Measurements from ENCODE around the gene IP6K1. TPM values are rescaled to one million over a fixed set of nuclear protein-coding genes. Genes with fewer than 3 reads are reported as not detected.
A peak's percentile ranks its signal among the peaks of the same experiment; 100 is the strongest.
"Not testable (repeated sequence)": the region's sequence is repeated elsewhere in the genome, so short reads cannot be mapped to it uniquely, and the experiment has no call there.

Gene IP6K1
- total RNA-seq, 1 donor from 2014 or later, result 57.3 TPM

GRCh38 chr3:49761661-49762060, 24.7 kb downstream of the IP6K1 start:
- no peak for DNase-seq

- DNase-seq, result no peak
These were observed 27.1 kb downstream of the IP6K1 start for GRCh38 chr3:49759226-49759625.

GRCh38 chr3:49757197-49757596, 29.1 kb downstream of the IP6K1 start:
- no peak for DNase-seq

- DNase-seq, result no peak
These were observed 30.3 kb downstream of the IP6K1 start for GRCh38 chr3:49756036-49756435.

GRCh38 chr3:49754536-49754935, 31.8 kb downstream of the IP6K1 start:
- DNase-seq, result no peak

GRCh38 chr3:49751501-49751900, 34.8 kb downstream of the IP6K1 start:
- no peak for DNase-seq

- DNase-seq, result no peak
These were observed 36.3 kb downstream of the IP6K1 start for GRCh38 chr3:49750056-49750455.

GRCh38 chr3:49748874-49749273, 37.5 kb downstream of the IP6K1 start:
- not testable (repeated sequence) for DNase-seq

- DNase-seq, result peak; percentile 77
These were observed 38.4 kb downstream of the IP6K1 start for GRCh38 chr3:49747792-49748480.

GRCh38 chr3:49745986-49746385, 40.4 kb downstream of the IP6K1 start:
- peak; percentile 68 for DNase-seq

GRCh38 chr3:49740427-49740826, 45.9 kb downstream of the IP6K1 start:
- DNase-seq, result no peak

GRCh38 chr3:49738067-49738713, 48.2 kb downstream of the IP6K1 start:
- no peak for DNase-seq

GRCh38 chr3:49734752-49735151, 51.6 kb downstream of the IP6K1 start:
- DNase-seq, result no peak

GRCh38 chr3:49733551-49733950, 52.8 kb downstream of the IP6K1 start:
- no peak for DNase-seq

- no peak for DNase-seq
These were observed 53.7 kb downstream of the IP6K1 start for GRCh38 chr3:49732597-49732996.

- DNase-seq, result no peak
These were observed 56.3 kb downstream of the IP6K1 start for GRCh38 chr3:49729966-49730609.

GRCh38 chr3:49727924-49728361, 58.4 kb downstream of the IP6K1 start:
- no peak for DNase-seq

- no peak for DNase-seq
These were observed 59.0 kb downstream of the IP6K1 start for GRCh38 chr3:49727154-49727923.

- DNase-seq, result no peak
These were observed 60.2 kb downstream of the IP6K1 start for GRCh38 chr3:49725906-49726681.

GRCh38 chr3:49724586-49724985, 61.8 kb downstream of the IP6K1 start:
- DNase-seq, result peak; percentile 39

- DNase-seq, result peak; percentile 98
These were observed 62.5 kb downstream of the IP6K1 start, which contains the start of gene GMPPB for GRCh38 chr3:49723628-49724551. Gene GMPPB (minus strand): TSS chr3:49723951. CDS start chr3:49723726, 225 bp downstream.
